Lung (tissue), 12 donors: Measurements from ENCODE around the gene JADE3. TPM values are rescaled to one million over a fixed set of nuclear protein-coding genes. Genes with fewer than 3 reads are reported as not detected.
A peak's percentile ranks its signal among the peaks of the same experiment; 100 is the strongest.

Experiments used
- ATAC-seq: fragments of 200-7000 bp; cut with Tn5 transposase; one replicate; pipeline ENCODE4 v1.9.1; 2020; ENCODE audit warnings: moderate number of reproducible peaks; ENCODE audit not compliant: insufficient read depth, low FRiP score
- DNase-seq, 3 donors: peaks; one replicate each; pipeline ENCODE4 v3.0.0-alpha.2; 2013 to 2017
- H3K27ac ChIP-seq, 2 donors: one replicate each; pipeline ENCODE4 v1.5.1; 2013; ENCODE audit warnings: mild to moderate bottlenecking in 2 of 2, moderate library complexity in 2 of 2, control low read depth in 1 of 2, inconsistent platforms in 1 of 2, low read depth in 1 of 2, low read length in 1 of 2
- H3K27me3 ChIP-seq, 3 donors: one replicate each; pipeline ENCODE4 v1.5.1; 2013; ENCODE audit warnings: low read length in 2 of 3; ENCODE audit not compliant: control insufficient read depth in 3 of 3, insufficient read depth in 3 of 3
- H3K36me3 ChIP-seq, 4 donors: one replicate each; pipeline ENCODE4 v1.5.1; 2013; ENCODE audit warnings: low read length in 4 of 4, mild to moderate bottlenecking in 1 of 4, moderate library complexity in 1 of 4; ENCODE audit not compliant: control insufficient read depth in 4 of 4, insufficient read depth in 4 of 4
- H3K4me1 ChIP-seq, 5 donors: one replicate each; pipeline ENCODE4 v1.5.1; 2013; ENCODE audit warnings: low read length in 5 of 5, mild to moderate bottlenecking in 2 of 5, moderate library complexity in 1 of 5; ENCODE audit not compliant: control insufficient read depth in 5 of 5, insufficient read depth in 5 of 5
- H3K4me3 ChIP-seq: one replicate; pipeline ENCODE4 v1.5.1; 2013; ENCODE audit warnings: mild to moderate bottlenecking, control low read depth, moderate library complexity
- H3K9ac ChIP-seq, 2 donors: one replicate each; pipeline ENCODE4 v1.5.1; 2013; ENCODE audit warnings: low read length in 2 of 2, control low read depth in 1 of 2; ENCODE audit not compliant: insufficient read depth in 1 of 2
- H3K9me3 ChIP-seq, 4 donors: one replicate each; pipeline ENCODE4 v1.5.1; 2013; ENCODE audit warnings: low read length in 3 of 4, mild to moderate bottlenecking in 1 of 4, moderate library complexity in 1 of 4; ENCODE audit not compliant: control insufficient read depth in 4 of 4, insufficient read depth in 3 of 4
- CTCF ChIP-seq: IDR thresholded peaks from 2 replicates; pipeline ENCODE4 v1.5.1; 2012; ENCODE audit warnings: mild to moderate bottlenecking; ENCODE audit errors: control extremely low read depth, extremely low read depth
- WGBS, 2 donors: extraction: QIAGEN DNeasy Blood & Tissue Kit; methylation state at CpG; one replicate each; pipeline ENCODE4 v1.1.7; 2013; 5-methylcytosine and 5-hydroxymethylcytosine counted together
- polyA plus RNA-seq, 2 donors: library from polyadenylated mRNA; stranded (reverse); fragments of 200-250 nt; gene quantifications; one replicate each; pipeline ENCODE4 v1.2.1, GENCODE V29; 2013
- total RNA-seq, 2 donors: library from RNA; depleted of rRNA in 1 of 2; stranded (reverse); fragments of >200 nt in 1 of 2; gene quantifications; one replicate each; pipeline ENCODE4 v1.2.1, GENCODE V29; 2014 to 2021
- donor health status: control.
- donor health status: control.
- donor health status: Bipolar disorder and iron deficiency.
- donor health status: healthy.
- donor health status: DM: yes; HTN: yes; CAD: no.

The JADE3 gene
- total and polyA plus RNA-seq, 4 donors = 2.9 to 13.9 (median 5.8) TPM

GRCh38 chrX:46912603-46913491, 626 bp downstream of the JADE3 start:
- no peaks in the 10 kb centered on the region for H3K36me3 ChIP-seq
- H3K9me3 ChIP-seq = peaks cover 0 to 4% (median 0%) of the 10 kb centered on the region in 4 donors
- H3K4me3 ChIP-seq = peak overlapping the region; percentile 51
- 2 to 43% methylated on average over 31 to 109 of the region's 109 CpGs for WGBS, 2 donors
- DNase-seq (peak; percentile 41 to 51 (median 47)), ATAC-seq (peak; percentile 36)
- H3K9ac ChIP-seq = no peak overlapping the region
- no peak for TF ChIP-seq CTCF
- peaks cover 0 to 15% (median 10%) of the 10 kb centered on the region in 3 donors for H3K27me3 ChIP-seq
- H3K27ac ChIP-seq = peak overlapping the region; percentile 83 to 88
- H3K4me1 ChIP-seq = peaks cover 0 to 5% (median 0%) of the 10 kb centered on the region in 5 donors

- Histone ChIP-seq H3K4me3 (peak overlapping the region; percentile 51), H3K4me1 (peaks cover 0 to 5% (median 0%) of the 10 kb centered on the region in 5 donors), H3K9me3 (peaks cover 0 to 6% (median 0%) of the 10 kb centered on the region in 4 donors), H3K27ac (no peak overlapping the region), H3K36me3 (no peaks in the 10 kb centered on the region), H3K9ac (peak overlapping the region; percentile 34 to 44), H3K27me3 (peaks cover 0 to 16% (median 10%) of the 10 kb centered on the region in 3 donors)
- ATAC-seq = no peak
- WGBS, 2 donors = 1 to 32% methylated on average over 14 of the region's 14 CpGs
- peak; percentile 35 to 55 (median 53) for DNase-seq
- TF ChIP-seq CTCF = no peak
Observed at GRCh38 chrX:46913667-46914066, 1.4 kb downstream of the JADE3 start.

- H3K9ac ChIP-seq = no peak overlapping the region
- no peak for DNase-seq
- ATAC-seq = no peak
- no peak for TF ChIP-seq CTCF
- no peaks in the 10 kb centered on the region for H3K36me3 ChIP-seq
- peaks cover 0 to 5% (median 0%) of the 10 kb centered on the region in 5 donors for H3K4me1 ChIP-seq
- 56 to 96% methylated on average over 2 of the region's 2 CpGs for WGBS, 2 donors
- no peak overlapping the region for H3K27ac ChIP-seq
- H3K9me3 ChIP-seq = peaks cover 0 to 11% (median 2%) of the 10 kb centered on the region in 4 donors
- peaks cover 0 to 16% (median 4%) of the 10 kb centered on the region in 3 donors for H3K27me3 ChIP-seq
- no peak overlapping the region for H3K4me3 ChIP-seq
Observed at GRCh38 chrX:46916273-46916672, 4.1 kb downstream of the JADE3 start.
